GM12878 (cell line): ENCODE measurements around the gene POC5. TPM values are rescaled to one million over a fixed set of nuclear protein-coding genes. Genes with fewer than 3 reads are reported as not detected.

Experiments
- ATF3 ChIP-seq: IDR thresholded peaks from 2 replicates; pipeline ENCODE4 v1.6.1; 2011; ENCODE audit warnings: low read depth, mild to moderate bottlenecking, low read length, moderate library complexity, borderline replicate concordance; ENCODE audit errors: extremely low read depth
- CBFB ChIP-seq: IDR thresholded peaks from 2 replicates; pipeline ENCODE4 v1.6.1; 2016; ENCODE audit warnings: antibody characterized with exemption, low read depth
- CHD1 ChIP-seq: IDR thresholded peaks from 2 replicates; pipeline ENCODE4 v1.6.1; 2012; ENCODE audit warnings: low read depth, low read length, improper control_type of control experiment
- CHD2 ChIP-seq: IDR thresholded peaks from 2 replicates; pipeline ENCODE4 v1.6.1; 2011; ENCODE audit warnings: low read depth, low read length, improper control_type of control experiment, borderline replicate concordance
- CREB1 ChIP-seq: IDR thresholded peaks from 2 replicates; pipeline ENCODE4 v1.6.1; 2012; ENCODE audit warnings: low read depth, mild to moderate bottlenecking, inconsistent platforms
- EP300 ChIP-seq, 2 experiments: fragments of 150-350 bp in 1 of 2; IDR thresholded peaks; 2 replicates each; pipeline ENCODE4 v1.6.1; 2011 to 2012; ENCODE audit warnings: low read depth in 2 of 2, low read length in 2 of 2, borderline replicate concordance in 1 of 2, improper control_type of control experiment in 1 of 2, inconsistent platforms in 1 of 2; ENCODE audit not compliant: control insufficient read depth in 1 of 2
- MXI1 ChIP-seq: fragments of 150-350 bp; IDR thresholded peaks from 2 replicates; pipeline ENCODE4 v1.6.1; 2011; ENCODE audit warnings: low read depth, mild to moderate bottlenecking, inconsistent platforms, low read length, improper control_type of control experiment
- NBN ChIP-seq: fragments of 450-650 bp; IDR thresholded peaks from 2 replicates; pipeline ENCODE4 v1.6.1; 2016
- NFYA ChIP-seq: IDR thresholded peaks from 2 replicates; pipeline ENCODE4 v1.6.1; 2011; ENCODE audit warnings: low read depth, mild to moderate bottlenecking, low read length, improper control_type of control experiment, borderline replicate concordance
- PBX3 ChIP-seq: IDR thresholded peaks from 2 replicates; pipeline ENCODE4 v1.6.1; 2011; ENCODE audit warnings: mild to moderate bottlenecking, low read depth, low read length, moderate library complexity; ENCODE audit not compliant: insufficient replicate concordance
- POLR2AphosphoS5 ChIP-seq: IDR thresholded peaks from 2 replicates; pipeline ENCODE4 v1.6.1; 2011; ENCODE audit warnings: mild to moderate bottlenecking, low read length, inconsistent platforms
- RFX5 ChIP-seq: IDR thresholded peaks from 2 replicates; pipeline ENCODE4 v1.6.1; 2011; ENCODE audit warnings: low read depth, low read length, improper control_type of control experiment
- SMAD5 ChIP-seq: IDR thresholded peaks from 2 replicates; pipeline ENCODE4 v1.6.1; 2016; ENCODE audit warnings: antibody characterized with exemption, low read depth
- SUPT20H ChIP-seq: IDR thresholded peaks from 2 replicates; pipeline ENCODE4 v1.6.1; 2011; ENCODE audit warnings: low read depth, mild to moderate bottlenecking, low read length, moderate library complexity, borderline replicate concordance; ENCODE audit not compliant: control insufficient read depth
- TCF12 ChIP-seq: IDR thresholded peaks from 2 replicates; pipeline ENCODE4 v1.6.1; 2011; ENCODE audit warnings: low read depth, mild to moderate bottlenecking, low read length
- USF2 ChIP-seq: IDR thresholded peaks from 2 replicates; pipeline ENCODE4 v1.6.1; 2011; ENCODE audit warnings: low read depth, low read length, improper control_type of control experiment, borderline replicate concordance
- polyA plus RNA-seq, 11 experiments: library from polyadenylated mRNA; depleted of rRNA in 4 of 11; unstranded in 6 of 11; stranded (reverse) in 5 of 11; fragments of >200 nt; fragmentation: Nextera tagmentation in 4 of 11; fragmentation: Illumina TruSeq in 1 of 11; extraction: Ambion mirVana in 4 of 11; extraction: Trizol in 1 of 11; gene quantifications; 1 replicate in 1 of 11; 2 replicates in 10 of 11; pipeline versions ENCODE4 v1.2.1 to v1.2.3, GENCODE V29; 2011 to 2016; ENCODE audit warnings: inconsistent platforms in 2 of 11, missing spikeins in 2 of 11, low read depth in 1 of 11
- total RNA-seq, 4 experiments: library from RNA; depleted of rRNA in 3 of 4; stranded (reverse); fragments of >200 nt in 3 of 4; fragmentation: Illumina TruSeq in 1 of 4; extraction: Trizol in 1 of 4; gene quantifications; 2 replicates each; pipeline versions ENCODE4 v1.2.1 to v1.2.3, GENCODE V29; 2013 to 2021
- TF ChIP-seq, protein P1 (sequence below): fragments of 450-650 bp; IDR thresholded peaks from 2 replicates; pipeline ENCODE4 v1.6.1; 2017; ENCODE audit warnings: low read depth, mild to moderate bottlenecking, moderate library complexity
- TF ChIP-seq, protein P2 (sequence below), 3 experiments: IDR thresholded peaks in 2 of 3; conservative IDR thresholded peaks in 1 of 3; 2 replicates each; pipeline ENCODE4 v1.5.1; 2011; ENCODE audit warnings: low read depth in 3 of 3, low read length in 3 of 3, mild to moderate bottlenecking in 3 of 3, control low read depth in 2 of 3, moderate library complexity in 2 of 3, inconsistent platforms in 1 of 3, mixed read lengths in 1 of 3; ENCODE audit not compliant: control insufficient read depth in 2 of 3, insufficient read depth in 1 of 3; ENCODE audit errors: extremely low read depth in 1 of 3

POC5 gene
- total and polyA plus RNA-seq, 10 of the 15 experiments (the other 5 are each of a cell fraction or from before 2014, with no cell fraction given), result 13.1 to 25.6 (median 21.8) TPM

DNA sequence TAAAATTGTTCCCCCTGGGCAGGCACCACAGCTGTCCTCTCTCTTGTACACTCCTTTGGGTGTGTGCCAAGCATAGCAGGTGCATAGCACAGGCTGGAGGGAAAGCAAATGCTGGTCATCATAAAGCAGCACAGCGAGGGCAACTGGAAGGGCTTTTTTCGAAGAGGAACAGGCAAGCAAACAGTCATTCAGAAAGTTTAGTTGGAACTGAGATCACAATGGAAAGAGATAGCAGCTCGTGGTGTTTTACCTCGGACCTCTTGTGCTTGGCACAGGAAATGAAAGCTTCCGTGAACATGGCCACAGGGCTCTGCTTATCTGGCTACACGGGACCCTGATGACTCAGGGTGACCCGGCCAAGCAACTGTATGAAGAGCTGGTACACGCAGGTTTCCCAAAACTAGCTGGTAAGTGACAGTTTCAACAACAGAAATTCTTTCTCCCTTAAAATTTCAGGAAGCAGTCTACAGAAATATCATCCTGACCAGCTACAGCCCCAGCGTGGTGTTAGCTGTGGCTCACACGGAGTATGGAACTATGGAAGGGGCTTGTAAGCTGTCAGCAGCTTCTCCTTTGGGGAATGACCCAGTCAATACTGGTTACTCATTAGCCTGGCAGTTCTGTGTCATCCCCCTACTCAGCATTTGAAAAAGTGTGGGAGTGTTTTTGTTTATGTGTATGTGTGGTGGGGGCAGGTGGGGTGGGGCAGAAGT is 48.1 kb downstream of the POC5 start (continued):
- TF ChIP-seq SUPT20H (no peak), MXI1 (peak; percentile 61; the same call in 1 of the 2 replicates), NBN (peak; percentile 46; the same call in 1 of the 2 replicates), CHD1 (no peak), CHD2 (no peak), CBFB (peak; percentile 20; the same call in 1 of the 2 replicates), ATF3 (no peak), POLR2AphosphoS5 (peak; percentile 80; the same call in 1 of the 2 replicates), USF2 (no peak), SMAD5 (0 out of 2 replicates have a peak, but pooled peaks have one; percentile 21), TCF12 (peak; percentile 78), PBX3 (no peak), CREB1 (0 out of 2 replicates have a peak, but pooled peaks have one; percentile 20), RFX5 (no peak), NFYA (no peak), EP300 (IDR thresholded peaks at IDR 0.05; ENCODE audit: borderline replicate concordance in 1 of 2, control insufficient read depth in 1 of 2, low read depth in 2 of 2, low read length in 2 of 2) (0 out of 4 replicates have a peak, but pooled peaks of 1 of the 2 experiments have one; percentile 14)
- TF ChIP-seq, protein P1, sequence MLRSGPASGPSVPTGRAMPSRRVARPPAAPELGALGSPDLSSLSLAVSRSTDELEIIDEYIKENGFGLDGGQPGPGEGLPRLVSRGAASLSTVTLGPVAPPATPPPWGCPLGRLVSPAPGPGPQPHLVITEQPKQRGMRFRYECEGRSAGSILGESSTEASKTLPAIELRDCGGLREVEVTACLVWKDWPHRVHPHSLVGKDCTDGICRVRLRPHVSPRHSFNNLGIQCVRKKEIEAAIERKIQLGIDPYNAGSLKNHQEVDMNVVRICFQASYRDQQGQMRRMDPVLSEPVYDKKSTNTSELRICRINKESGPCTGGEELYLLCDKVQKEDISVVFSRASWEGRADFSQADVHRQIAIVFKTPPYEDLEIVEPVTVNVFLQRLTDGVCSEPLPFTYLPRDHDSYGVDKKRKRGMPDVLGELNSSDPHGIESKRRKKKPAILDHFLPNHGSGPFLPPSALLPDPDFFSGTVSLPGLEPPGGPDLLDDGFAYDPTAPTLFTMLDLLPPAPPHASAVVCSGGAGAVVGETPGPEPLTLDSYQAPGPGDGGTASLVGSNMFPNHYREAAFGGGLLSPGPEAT, result peak; percentile 78
- TF ChIP-seq, protein P2, sequence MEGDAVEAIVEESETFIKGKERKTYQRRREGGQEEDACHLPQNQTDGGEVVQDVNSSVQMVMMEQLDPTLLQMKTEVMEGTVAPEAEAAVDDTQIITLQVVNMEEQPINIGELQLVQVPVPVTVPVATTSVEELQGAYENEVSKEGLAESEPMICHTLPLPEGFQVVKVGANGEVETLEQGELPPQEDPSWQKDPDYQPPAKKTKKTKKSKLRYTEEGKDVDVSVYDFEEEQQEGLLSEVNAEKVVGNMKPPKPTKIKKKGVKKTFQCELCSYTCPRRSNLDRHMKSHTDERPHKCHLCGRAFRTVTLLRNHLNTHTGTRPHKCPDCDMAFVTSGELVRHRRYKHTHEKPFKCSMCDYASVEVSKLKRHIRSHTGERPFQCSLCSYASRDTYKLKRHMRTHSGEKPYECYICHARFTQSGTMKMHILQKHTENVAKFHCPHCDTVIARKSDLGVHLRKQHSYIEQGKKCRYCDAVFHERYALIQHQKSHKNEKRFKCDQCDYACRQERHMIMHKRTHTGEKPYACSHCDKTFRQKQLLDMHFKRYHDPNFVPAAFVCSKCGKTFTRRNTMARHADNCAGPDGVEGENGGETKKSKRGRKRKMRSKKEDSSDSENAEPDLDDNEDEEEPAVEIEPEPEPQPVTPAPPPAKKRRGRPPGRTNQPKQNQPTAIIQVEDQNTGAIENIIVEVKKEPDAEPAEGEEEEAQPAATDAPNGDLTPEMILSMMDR (IDR thresholded peaks at IDR 0.05 in 2 of 3, conservative IDR thresholded peaks at IDR 0.05 in 1 of 3; ENCODE audit: control insufficient read depth in 2 of 3, extremely low read depth in 1 of 3, insufficient read depth in 1 of 3, low read depth in 3 of 3, low read length in 3 of 3), result no peak
